Gastrocnemius medialis (tissue), 4 donors: Measurements from ENCODE around the gene MMP21.

ENCODE experiments used
- CTCF ChIP-seq, 5 experiments: fragments of 450-650 bp in 3 of 5; fragments of 200-600 bp in 2 of 5; sonication (generic) in 2 of 5; IDR thresholded peaks in 4 of 5; conservative IDR thresholded peaks in 1 of 5; 1 replicate in 4 of 5; 2 replicates in 1 of 5; pipeline ENCODE4 v1.5.1; 2016 to 2019; ENCODE audit warnings: antibody characterized with exemption in 5 of 5, mild to moderate bottlenecking in 3 of 5, moderate library complexity in 3 of 5
- POLR2A ChIP-seq, 2 donors: fragments of 450-650 bp; IDR thresholded peaks; one replicate each; pipeline ENCODE4 v1.6.1; 2017; ENCODE audit warnings: antibody characterized with exemption in 2 of 2, mild to moderate bottlenecking in 2 of 2, moderate library complexity in 2 of 2

GRCh38 chr10:125820701-125821100 is 45.1 kb upstream of the MMP21 start:
- TF ChIP-seq POLR2A (IDR thresholded peaks at IDR 0.05) (no peak), CTCF (IDR thresholded peaks at IDR 0.05 in 4 of 5, conservative IDR thresholded peaks at IDR 0.05 in 1 of 5) (no peak)
